ENCODE measurements around the gene PLCH2.
"Not testable (repeated sequence)": the region's sequence is repeated elsewhere in the genome, so short reads cannot be mapped to it uniquely, and the experiment has no call there.

PLCH2 gene

GRCh38 chr1:2476061-2476999 is at the start of gene PLCH2:
Gene PLCH2 (plus strand): TSS chr1:2476289. CDS start chr1:2476589, 300 bp downstream.
- DNase-seq (ENCODE audit: low spot score) = no peak

GRCh38 chr1:2426540-2426939 is 49.5 kb upstream of the PLCH2 start:
- DNase-seq (ENCODE audit: low spot score) = no peak

GRCh38 chr1:2427051-2427450 is 49.0 kb upstream of the PLCH2 start:
- no peak for DNase-seq (ENCODE audit: low spot score)

GRCh38 chr1:2427976-2428375 is 48.1 kb upstream of the PLCH2 start:
- no peak for DNase-seq (ENCODE audit: low spot score)

GRCh38 chr1:2428490-2428889 is 47.6 kb upstream of the PLCH2 start:
- no peak for DNase-seq (ENCODE audit: low spot score)

- DNase-seq (ENCODE audit: low spot score) = no peak
Measured at GRCh38 chr1:2429780-2430591, 46.1 kb upstream of the PLCH2 start.

- no peak for DNase-seq (ENCODE audit: low spot score)
Measured at GRCh38 chr1:2430592-2430973, 45.5 kb upstream of the PLCH2 start.

- no peak for DNase-seq (ENCODE audit: low spot score)
Measured at GRCh38 chr1:2431103-2431502, 45.0 kb upstream of the PLCH2 start.

- DNase-seq (ENCODE audit: low spot score) = no peak
Measured at GRCh38 chr1:2431518-2431917, 44.6 kb upstream of the PLCH2 start.

- no peak for DNase-seq (ENCODE audit: low spot score)
Measured at GRCh38 chr1:2432441-2432844, 43.6 kb upstream of the PLCH2 start.

- DNase-seq (ENCODE audit: low spot score) = no peak
Measured at GRCh38 chr1:2433196-2433595, 42.9 kb upstream of the PLCH2 start.

- DNase-seq (ENCODE audit: low spot score) = no peak
Measured at GRCh38 chr1:2433936-2434655, 42.0 kb upstream of the PLCH2 start.

- no peak for DNase-seq (ENCODE audit: low spot score)
Measured at GRCh38 chr1:2435091-2435490, 41.0 kb upstream of the PLCH2 start.

GRCh38 chr1:2435746-2436355 is 40.2 kb upstream of the PLCH2 start:
- no peak for DNase-seq (ENCODE audit: low spot score)

GRCh38 chr1:2436876-2437275 is 39.2 kb upstream of the PLCH2 start:
- no peak for DNase-seq (ENCODE audit: low spot score)

- no peak for DNase-seq (ENCODE audit: low spot score)
Measured at GRCh38 chr1:2437617-2438016, 38.5 kb upstream of the PLCH2 start.

- DNase-seq (ENCODE audit: low spot score) = no peak
Measured at GRCh38 chr1:2438038-2438437, 38.1 kb upstream of the PLCH2 start.

- DNase-seq (ENCODE audit: low spot score) = no peak
Measured at GRCh38 chr1:2438641-2439040, 37.4 kb upstream of the PLCH2 start.

- DNase-seq (ENCODE audit: low spot score) = no peak
Measured at GRCh38 chr1:2439369-2439768, 36.7 kb upstream of the PLCH2 start.

- not testable (repeated sequence) for DNase-seq (ENCODE audit: low spot score)
Measured at GRCh38 chr1:2440346-2440745, 35.7 kb upstream of the PLCH2 start.

- DNase-seq (ENCODE audit: low spot score) = no peak
Measured at GRCh38 chr1:2441746-2442145, 34.3 kb upstream of the PLCH2 start.

- DNase-seq (ENCODE audit: low spot score) = no peak
Measured at GRCh38 chr1:2442661-2443060, 33.4 kb upstream of the PLCH2 start.

All from HuH-7.5 (cell line).